Measurements from ENCODE around the gene RELL2. TPM values are rescaled to one million over a fixed set of nuclear protein-coding genes. Genes with fewer than 3 reads are reported as not detected.

Gene RELL2
- total RNA-seq, 2 donors from 2014 or later: 0.41 to 1.3 TPM

- no peak for DNase-seq (ENCODE audit: low spot score)
- no peak overlapping the region for H3K4me3 ChIP-seq
- no peaks in the 10 kb centered on the region for H3K9me3 ChIP-seq
- TF ChIP-seq CTCF (IDR thresholded peaks at IDR 0.05): no peak
- H3K27me3 ChIP-seq: no peaks in the 10 kb centered on the region
- no peak overlapping the region for H3K27ac ChIP-seq
- H3K36me3 ChIP-seq: no peaks in the 10 kb centered on the region
- H3K4me1 ChIP-seq: peaks cover 0 to 9% of the 10 kb centered on the region in 2 donors
Measured at GRCh38 chr5:141646026-141646425, 9.2 kb downstream of the RELL2 start.

GRCh38 chr5:141647242-141647641 lies 10.4 kb downstream of the RELL2 start:
- Histone ChIP-seq H3K4me1 (peaks cover 0 to 16% of the 10 kb centered on the region in 2 donors), H3K27me3 (no peaks in the 10 kb centered on the region), H3K9me3 (no peaks in the 10 kb centered on the region), H3K36me3 (no peaks in the 10 kb centered on the region), H3K27ac (no peak overlapping the region), H3K4me3 (no peak overlapping the region)
- no peak for TF ChIP-seq CTCF (IDR thresholded peaks at IDR 0.05)
- no peak for DNase-seq (ENCODE audit: low spot score)

DNA sequence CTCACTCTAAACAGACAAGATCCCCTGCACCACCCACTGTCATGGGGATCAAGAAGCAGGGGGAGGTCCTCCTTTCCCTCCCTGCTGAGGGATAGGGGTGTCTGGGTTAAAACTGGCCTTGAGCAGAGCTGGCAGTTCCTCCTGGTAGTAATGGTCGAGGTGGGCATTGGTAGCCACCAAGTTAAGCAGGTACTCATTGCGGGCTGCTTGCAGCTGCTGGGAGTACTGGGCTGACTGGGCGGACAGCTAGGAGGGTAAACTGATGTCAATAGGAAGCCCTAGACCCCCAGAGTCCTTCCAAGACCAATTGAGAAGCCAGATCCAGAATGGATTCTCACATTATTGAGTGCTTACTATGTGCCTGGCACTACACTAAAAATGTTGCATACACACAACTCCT lies 11.1 kb downstream of the RELL2 start:
- TF ChIP-seq CTCF (IDR thresholded peaks at IDR 0.05): no peak
- Histone ChIP-seq H3K4me1 (peaks cover 0 to 16% of the 10 kb centered on the region in 2 donors), H3K27ac (no peak overlapping the region), H3K4me3 (no peak overlapping the region), H3K9me3 (no peaks in the 10 kb centered on the region), H3K27me3 (no peaks in the 10 kb centered on the region), H3K36me3 (no peaks in the 10 kb centered on the region)
- no peak for DNase-seq (ENCODE audit: low spot score)

DNA sequence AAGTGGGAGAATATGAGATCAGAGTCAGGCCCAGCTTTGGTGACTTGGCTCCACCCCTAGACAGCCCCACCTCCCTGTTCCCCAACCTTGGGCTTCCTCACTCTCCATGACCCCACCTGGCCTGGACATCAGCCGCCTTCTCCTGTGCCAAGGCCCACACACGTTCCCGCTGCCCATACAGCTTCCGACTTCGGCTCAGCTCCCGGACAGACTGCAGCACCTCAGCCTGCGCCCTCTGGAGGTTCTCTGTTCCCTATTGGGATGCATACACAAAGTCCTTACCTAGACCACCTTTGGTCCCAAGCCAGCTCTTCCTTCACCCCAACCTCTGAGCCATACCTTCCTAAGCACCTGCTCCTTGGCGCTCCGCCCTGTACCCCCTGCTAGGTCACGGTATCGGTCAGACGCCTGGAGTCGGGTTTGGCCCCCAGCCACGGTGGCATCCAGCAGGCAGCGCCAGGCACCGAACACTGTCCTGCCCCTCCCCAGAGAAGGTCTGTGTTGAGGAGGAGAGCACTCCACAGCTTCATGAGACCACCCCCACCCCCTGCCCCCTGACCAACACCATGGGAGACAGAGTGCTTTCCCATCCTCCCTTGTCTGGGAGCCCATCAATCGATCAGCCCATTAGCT lies 12.4 kb downstream of the RELL2 start:
- TF ChIP-seq CTCF (IDR thresholded peaks at IDR 0.05): no peak

DNA sequence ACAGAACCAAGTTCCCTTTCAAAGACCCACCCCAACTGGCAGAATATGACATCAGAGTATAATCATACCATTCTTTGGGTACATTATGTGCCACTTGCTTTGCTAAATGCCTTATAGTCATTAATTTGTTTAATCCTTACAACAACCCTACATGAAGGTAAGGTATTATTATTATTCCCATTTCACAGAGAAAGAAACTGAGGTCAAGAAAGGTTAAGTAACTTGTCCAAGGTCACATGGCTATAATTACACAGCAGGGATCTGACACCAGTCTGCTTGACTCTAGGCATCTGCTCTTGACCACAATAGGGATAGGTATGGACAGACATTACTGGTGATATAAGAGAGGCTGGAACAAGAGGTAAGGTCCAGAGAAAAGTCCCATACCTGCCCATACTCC lies 13.2 kb downstream of the RELL2 start:
- H3K9me3 ChIP-seq: no peaks in the 10 kb centered on the region
- no peaks in the 10 kb centered on the region for H3K36me3 ChIP-seq
- peaks cover 0 to 16% of the 10 kb centered on the region in 2 donors for H3K4me1 ChIP-seq
- no peak overlapping the region for H3K27ac ChIP-seq
- no peak for DNase-seq (ENCODE audit: low spot score)
- no peak for TF ChIP-seq CTCF (IDR thresholded peaks at IDR 0.05)
- no peak overlapping the region for H3K4me3 ChIP-seq
- H3K27me3 ChIP-seq: no peaks in the 10 kb centered on the region

More for the DNA sequence above, 12.4 kb downstream of the RELL2 start:
- no peak overlapping the region for H3K27ac ChIP-seq
- peaks cover 0 to 16% of the 10 kb centered on the region in 2 donors for H3K4me1 ChIP-seq
- H3K9me3 ChIP-seq: no peaks in the 10 kb centered on the region
- DNase-seq (ENCODE audit: low spot score): no peak
- H3K36me3 ChIP-seq: no peaks in the 10 kb centered on the region
- H3K4me3 ChIP-seq: no peak overlapping the region
- no peaks in the 10 kb centered on the region for H3K27me3 ChIP-seq
